Caco-2 (cell line): ENCODE data around the gene RBM20. TPM values are rescaled to one million over a fixed set of nuclear protein-coding genes. Genes with fewer than 3 reads are reported as not detected.

Source experiments
- BruUV-seq: library from RNA; stranded (reverse); fragments of 400-500 nt; replicated peaks from 2 replicates; lab custom pipeline; 2021; lab: Mats Ljungman, UMichigan
- CTCF ChIA-PET: fragments of 300-600 bp; sonication (Branson Sonifier 250); formaldehyde crosslinking; loops from one replicate; lab custom pipeline; 2022; ENCODE audit warnings: antibody characterized with exemption; lab: Charles Lee
- POLR2A ChIA-PET: fragments of 300-600 bp; sonication (Branson Sonifier 250); formaldehyde crosslinking; loops from one replicate; lab custom pipeline; 2022; ENCODE audit warnings: antibody characterized with exemption; lab: Charles Lee
- DNase-seq, 2 experiments: peaks; one replicate each; pipeline versions ENCODE4 v3.0.0 to v3.0.0-alpha.2; 2020 to 2022
- H3K27me3 ChIP-seq: replicated peaks from 2 replicates; pipeline ENCODE4 v1.6.0; 2011; ENCODE audit warnings: low read length; ENCODE audit not compliant: control insufficient read depth, insufficient read depth
- H3K36me3 ChIP-seq: 2 replicates; pipeline ENCODE4 v1.5.1; 2011; ENCODE audit warnings: low read length; ENCODE audit not compliant: control insufficient read depth, insufficient read depth
- H3K4me1 ChIP-seq: fragments of 250-450 bp; sonication (Bioruptor Pico); 2 replicates; pipeline ENCODE4 v1.5.1; 2020; ENCODE audit warnings: mild to moderate bottlenecking
- H3K4me3 ChIP-seq: 2 replicates; pipeline ENCODE4 v1.5.1; 2011; ENCODE audit warnings: low read depth, mild to moderate bottlenecking, control low read depth, low read length
- H3K9me3 ChIP-seq: fragments of 250-450 bp; sonication (Bioruptor Pico); 2 replicates; pipeline ENCODE4 v1.5.1; 2020; ENCODE audit warnings: mild to moderate bottlenecking, moderate library complexity
- H3K27ac Mint-ChIP-seq: one replicate; pipeline ENCODE4 v1.8.0; 2022; ENCODE audit warnings: mixed read lengths; ENCODE audit not compliant: unreplicated experiment
- H3K27me3 Mint-ChIP-seq: one replicate; pipeline ENCODE4 v1.8.0; 2022; ENCODE audit warnings: mixed read lengths; ENCODE audit not compliant: insufficient read depth, unreplicated experiment
- H3K36me3 Mint-ChIP-seq: one replicate; pipeline ENCODE4 v1.8.0; 2022; ENCODE audit warnings: mild to moderate bottlenecking, mixed read lengths; ENCODE audit not compliant: insufficient read depth, unreplicated experiment
- H3K4me1 Mint-ChIP-seq: one replicate; pipeline ENCODE4 v1.8.0; 2022; ENCODE audit warnings: low read depth, mixed read lengths; ENCODE audit not compliant: unreplicated experiment
- H3K4me3 Mint-ChIP-seq: one replicate; pipeline ENCODE4 v1.8.0; 2022; ENCODE audit warnings: mild to moderate bottlenecking, moderate library complexity, mixed read lengths; ENCODE audit not compliant: unreplicated experiment
- H3K9me3 Mint-ChIP-seq: one replicate; pipeline ENCODE4 v1.8.0; 2022; ENCODE audit warnings: mixed read lengths; ENCODE audit not compliant: unreplicated experiment
- intact Hi-C: fragments of 100-400 bp; cut with micrococcal nuclease; formaldehyde crosslinking; loops from one replicate; pipeline ENCODE4 v1.10.0; 2022; ENCODE audit not compliant: unreplicated experiment
- total RNA-seq: library from RNA; stranded (reverse); gene quantifications from 2 replicates; pipeline ENCODE4 v1.2.3, GENCODE V29; 2022
- TF ChIP-seq, protein P1 (sequence below), 2 experiments: fragments of 200-600 bp in 1 of 2; IDR thresholded peaks; 1 replicate in 1 of 2; 2 replicates in 1 of 2; pipeline versions ENCODE4 v1.5.1 to v1.8.0; 2011 to 2022; ENCODE audit warnings: antibody characterized with exemption in 1 of 2, control low read depth in 1 of 2, inconsistent platforms in 1 of 2, low read depth in 1 of 2, low read length in 1 of 2, mild to moderate bottlenecking in 1 of 2, moderate library complexity in 1 of 2; ENCODE audit not compliant: insufficient read depth in 1 of 2, severe bottlenecking in 1 of 2, unreplicated experiment in 1 of 2

RBM20 gene
- total RNA-seq, 1 experiment from 2014 or later = 0.36 TPM

DNA sequence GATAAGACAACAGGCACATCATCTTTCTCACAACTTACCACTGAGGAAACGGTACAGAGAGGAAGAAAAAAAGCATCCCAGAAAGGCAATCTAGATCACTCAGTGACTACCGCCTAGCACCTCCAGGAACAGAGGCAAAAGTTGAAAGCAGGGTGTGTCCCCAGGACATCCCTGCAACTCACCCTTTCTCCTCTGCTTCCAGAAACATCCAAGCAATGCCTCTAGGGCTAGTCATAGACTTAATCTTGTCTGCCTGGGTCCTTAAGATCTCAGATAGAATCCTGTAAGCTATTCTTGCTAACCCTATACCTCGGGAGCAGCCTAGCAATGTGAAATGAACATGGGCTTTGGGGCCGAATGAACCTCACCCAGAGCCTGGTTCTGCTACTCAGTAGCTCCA, 208.8 kb downstream of the RBM20 start:
- Histone ChIP-seq H3K27me3 (no peaks in the 10 kb centered on the region), H3K4me3 (no peak overlapping the region), H3K4me1 (peaks cover 17% of the 10 kb centered on the region), H3K9me3 (no peaks in the 10 kb centered on the region), H3K36me3 (no peaks in the 10 kb centered on the region)
- H3K9me3 Mint-ChIP-seq = no peaks in the 10 kb centered on the region
- H3K4me3 Mint-ChIP-seq = no peak overlapping the region
- peaks cover 5% of the 10 kb centered on the region for H3K36me3 Mint-ChIP-seq
- BruUV-seq = no TSS peak
- TF ChIP-seq, protein P1, sequence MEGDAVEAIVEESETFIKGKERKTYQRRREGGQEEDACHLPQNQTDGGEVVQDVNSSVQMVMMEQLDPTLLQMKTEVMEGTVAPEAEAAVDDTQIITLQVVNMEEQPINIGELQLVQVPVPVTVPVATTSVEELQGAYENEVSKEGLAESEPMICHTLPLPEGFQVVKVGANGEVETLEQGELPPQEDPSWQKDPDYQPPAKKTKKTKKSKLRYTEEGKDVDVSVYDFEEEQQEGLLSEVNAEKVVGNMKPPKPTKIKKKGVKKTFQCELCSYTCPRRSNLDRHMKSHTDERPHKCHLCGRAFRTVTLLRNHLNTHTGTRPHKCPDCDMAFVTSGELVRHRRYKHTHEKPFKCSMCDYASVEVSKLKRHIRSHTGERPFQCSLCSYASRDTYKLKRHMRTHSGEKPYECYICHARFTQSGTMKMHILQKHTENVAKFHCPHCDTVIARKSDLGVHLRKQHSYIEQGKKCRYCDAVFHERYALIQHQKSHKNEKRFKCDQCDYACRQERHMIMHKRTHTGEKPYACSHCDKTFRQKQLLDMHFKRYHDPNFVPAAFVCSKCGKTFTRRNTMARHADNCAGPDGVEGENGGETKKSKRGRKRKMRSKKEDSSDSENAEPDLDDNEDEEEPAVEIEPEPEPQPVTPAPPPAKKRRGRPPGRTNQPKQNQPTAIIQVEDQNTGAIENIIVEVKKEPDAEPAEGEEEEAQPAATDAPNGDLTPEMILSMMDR (IDR thresholded peaks at IDR 0.05; ENCODE audit: insufficient read depth in 1 of 2, low read depth in 1 of 2, low read length in 1 of 2, severe bottlenecking in 1 of 2, unreplicated experiment in 1 of 2) = no peak
- H3K27me3 Mint-ChIP-seq = no peaks in the 10 kb centered on the region
- intact Hi-C loops = no loop called here
- CTCF ChIA-PET = no interaction called here
- peaks cover 16% of the 10 kb centered on the region for H3K4me1 Mint-ChIP-seq
- H3K27ac Mint-ChIP-seq = no peak overlapping the region
- no peak for DNase-seq
- POLR2A ChIA-PET = interaction anchor here (1.8 kb wide), 1 partner anchor 18 kb away, joined by 3 read pairs; the partner anchor contains the start of gene PDCD4

DNA sequence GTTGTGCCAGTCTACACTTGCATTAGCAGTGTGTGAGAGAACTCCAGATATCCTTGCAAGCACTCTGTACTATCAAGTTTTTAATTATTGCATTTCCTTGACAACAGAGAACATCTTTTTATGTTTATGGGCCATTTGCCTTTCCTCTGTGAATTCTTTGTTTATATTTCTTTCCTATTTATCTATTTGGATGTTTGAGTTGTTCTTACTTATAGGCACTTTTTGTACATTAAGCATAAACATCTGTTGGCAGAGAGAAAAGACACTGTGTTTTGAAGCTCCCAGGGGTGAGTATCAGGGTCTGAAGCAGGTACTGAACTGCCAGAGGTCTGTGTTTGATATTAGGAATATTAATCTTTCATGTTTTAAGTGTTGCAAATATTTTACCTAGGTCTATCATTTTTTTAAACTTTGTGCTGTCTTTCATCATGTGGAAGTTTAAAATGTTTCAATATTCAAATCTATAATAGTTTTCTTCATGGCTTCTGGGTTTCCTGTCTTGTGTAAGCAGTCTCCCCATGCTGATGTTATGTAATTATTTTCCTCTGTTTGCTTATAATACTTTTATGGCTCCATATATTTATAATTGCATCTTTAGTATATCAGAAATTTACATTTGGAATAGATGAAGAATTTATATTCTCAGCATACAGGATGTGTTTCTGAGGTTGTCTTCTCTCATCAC, 209.9 kb downstream of the RBM20 start:
- ChIA-PET CTCF (no interaction called here), POLR2A (interaction anchor here (0.9 kb wide), 1 partner anchor 8 kb away, joined by 3 read pairs; no protein-coding TSS in a partner anchor)
- H3K4me3 ChIP-seq = no peak overlapping the region
- Mint-ChIP-seq H3K4me3 (no peak overlapping the region), H3K4me1 (peaks cover 22% of the 10 kb centered on the region), H3K9me3 (no peaks in the 10 kb centered on the region), H3K27me3 (no peaks in the 10 kb centered on the region), H3K36me3 (peaks cover 11% of the 10 kb centered on the region), H3K27ac (no peak overlapping the region)
- no peak for DNase-seq
- TF ChIP-seq, protein P1 (IDR thresholded peaks at IDR 0.05; ENCODE audit: insufficient read depth in 1 of 2, low read depth in 1 of 2, low read length in 1 of 2, severe bottlenecking in 1 of 2, unreplicated experiment in 1 of 2) = no peak
- H3K36me3 ChIP-seq = no peaks in the 10 kb centered on the region
- H3K9me3 ChIP-seq = no peaks in the 10 kb centered on the region
- intact Hi-C loops = no loop called here
- peaks cover 29% of the 10 kb centered on the region for H3K4me1 ChIP-seq
- no TSS peak for BruUV-seq
- no peaks in the 10 kb centered on the region for H3K27me3 ChIP-seq

DNA sequence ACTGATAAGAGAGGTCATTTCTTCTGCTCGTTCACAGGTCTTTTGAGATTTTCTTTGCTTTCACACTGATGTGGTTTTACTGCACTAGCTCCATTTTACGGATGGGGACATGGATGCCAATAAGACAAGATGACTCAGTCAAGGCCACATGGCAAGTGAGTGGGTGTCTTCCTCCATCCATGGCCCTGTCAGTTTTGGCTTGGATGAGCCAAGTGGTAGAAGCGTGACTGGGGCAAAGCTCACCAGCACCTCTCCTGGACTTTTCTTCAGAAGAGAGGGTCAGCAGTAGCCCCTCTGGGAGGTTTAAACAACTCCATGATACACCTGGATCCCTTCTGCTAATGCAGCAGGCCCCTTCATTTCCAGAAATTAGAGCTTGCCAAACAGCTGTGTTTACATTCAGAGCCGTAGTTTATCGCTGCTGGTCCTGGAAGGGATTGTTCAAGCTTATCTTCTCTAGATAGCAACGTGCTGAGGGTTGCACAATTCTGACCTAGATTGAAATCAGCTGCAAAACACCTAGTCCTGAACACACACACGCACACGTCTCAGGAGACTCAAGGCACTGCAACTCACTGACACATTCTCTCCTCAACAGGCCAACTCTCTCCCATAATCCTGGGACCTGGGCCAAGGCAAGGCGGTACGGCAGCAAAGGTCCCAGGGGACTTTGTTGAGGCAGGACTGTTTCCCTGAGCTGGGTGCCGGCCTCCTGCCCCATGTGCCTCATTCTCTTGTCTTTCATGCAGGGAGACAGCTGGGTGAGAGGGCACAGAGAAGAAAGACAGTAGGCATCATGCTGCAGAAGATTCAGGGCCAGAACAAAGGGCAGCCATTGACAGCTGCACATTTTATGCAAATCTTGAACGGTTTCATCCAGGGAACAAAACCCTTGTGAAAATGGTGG, 213.4 kb downstream of the RBM20 start:
- H3K4me3 ChIP-seq = no peak overlapping the region

More for the DNA sequence above, 213.4 kb downstream of the RBM20 start:
- Mint-ChIP-seq H3K27me3 (no peaks in the 10 kb centered on the region), H3K27ac (peak overlapping the region; percentile 65), H3K36me3 (peaks cover 11% of the 10 kb centered on the region), H3K9me3 (no peaks in the 10 kb centered on the region), H3K4me1 (peaks cover 24% of the 10 kb centered on the region), H3K4me3 (peak overlapping the region; percentile 54)
- Histone ChIP-seq H3K36me3 (no peaks in the 10 kb centered on the region), H3K27me3 (no peaks in the 10 kb centered on the region), H3K4me1 (peaks cover 44% of the 10 kb centered on the region), H3K9me3 (no peaks in the 10 kb centered on the region)
- POLR2A ChIA-PET = interaction anchor here (0.6 to 2.7 kb wide), 7 partner anchors 10 to 61 kb away, joined by 3 to 32 read pairs (median 5); partner anchors contain the start of genes BBIP1, PDCD4 and SHOC2
- TF ChIP-seq, protein P1 (IDR thresholded peaks at IDR 0.05; ENCODE audit: insufficient read depth in 1 of 2, low read depth in 1 of 2, low read length in 1 of 2, severe bottlenecking in 1 of 2, unreplicated experiment in 1 of 2) = no peak
- no TSS peak for BruUV-seq
- DNase-seq = peak; percentile 88 to 90
- intact Hi-C loops = loop anchor here (1.0 to 5.0 kb wide), 8 partner anchors 14 to 111 kb away; partner anchors contain the start of genes BBIP1, PDCD4 and SHOC2
- CTCF ChIA-PET = interaction anchor here (0.9 to 1.7 kb wide), 9 partner anchors 10 to 111 kb away, joined by 3 to 9 read pairs (median 6); partner anchors contain the start of genes BBIP1, PDCD4 and SHOC2
